Stimulated activated CD4-positive, alpha-beta T cell treated with anti-CD3 and anti-CD28 coated beads, Interleukin-15, amount 100 ng/mL, for 1 hour (primary cell): ENCODE measurements around the gene SLC35F3.

Source experiments
- DNase-seq, 2 donors: peaks; one replicate each; pipeline ENCODE4 v3.0.0-alpha.2; 2020; ENCODE audit warnings: low read depth in 1 of 2, low spot score in 1 of 2

SLC35F3 gene

DNA sequence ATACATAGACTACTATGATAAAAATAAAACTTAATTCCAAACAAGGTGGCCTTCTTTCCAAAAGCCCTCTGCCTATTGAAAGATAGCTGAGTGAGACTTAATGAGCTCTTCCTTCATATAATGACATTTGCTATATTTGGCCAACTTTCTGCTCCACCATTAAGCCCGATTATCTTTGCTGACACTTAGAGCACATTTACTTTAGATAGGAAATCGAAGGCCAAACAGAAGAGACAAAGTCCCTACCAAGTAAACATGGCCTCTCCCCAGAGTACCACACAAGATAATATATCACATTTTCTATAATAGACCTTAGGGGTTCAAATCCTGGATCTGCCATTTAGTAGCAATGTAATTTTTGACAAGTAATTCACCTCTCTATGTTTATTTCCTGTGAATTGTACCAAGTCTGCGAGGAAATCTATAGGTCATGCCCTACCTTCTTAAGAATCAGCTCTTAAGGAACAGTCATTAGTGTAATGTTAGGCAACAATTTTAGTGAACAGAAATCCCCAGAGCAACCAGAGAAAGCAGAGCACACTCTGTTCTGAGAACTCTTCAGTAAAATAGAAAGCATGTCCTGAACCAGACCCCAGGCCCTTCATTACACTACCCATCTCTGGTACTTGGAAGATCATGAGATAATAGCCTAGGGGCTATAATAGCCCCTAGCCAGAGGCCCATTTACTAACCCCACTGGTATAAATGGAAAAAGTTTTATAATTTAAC lies 451.5 kb downstream of the SLC35F3 start:
- no peak for DNase-seq

DNA sequence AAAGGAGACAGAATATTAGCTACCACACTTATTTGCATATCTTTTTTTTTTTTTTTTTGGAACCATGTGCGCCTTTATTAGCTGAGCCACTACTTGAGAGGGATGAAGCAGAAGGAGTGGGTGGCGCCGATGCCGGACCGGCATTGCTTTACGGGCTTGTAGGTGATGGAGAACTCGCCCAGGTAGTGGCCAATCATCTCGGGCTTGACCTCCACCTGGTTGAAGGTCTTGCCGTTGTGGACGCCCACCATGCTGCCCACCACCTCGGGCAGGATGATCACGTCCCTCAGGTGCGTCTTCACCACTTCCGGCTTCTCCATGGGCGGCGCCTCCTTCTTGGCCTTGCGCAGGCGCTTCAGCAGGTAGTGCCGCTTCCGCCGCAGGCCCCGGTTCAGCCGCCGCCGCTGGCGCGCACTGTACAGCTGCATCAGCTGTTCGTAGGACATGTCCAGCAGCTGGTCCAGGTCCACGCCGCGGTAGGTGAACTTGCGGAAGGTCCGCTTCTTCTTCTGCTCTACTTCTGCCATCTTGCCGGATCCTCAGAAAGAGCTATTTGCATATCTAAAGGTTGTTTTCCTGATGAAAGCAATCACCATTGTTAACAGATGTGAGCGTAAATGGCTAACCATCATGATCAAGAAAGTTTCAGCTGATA lies 452.3 kb downstream of the SLC35F3 start:
- peak; percentile 24 to 26 for DNase-seq

DNA sequence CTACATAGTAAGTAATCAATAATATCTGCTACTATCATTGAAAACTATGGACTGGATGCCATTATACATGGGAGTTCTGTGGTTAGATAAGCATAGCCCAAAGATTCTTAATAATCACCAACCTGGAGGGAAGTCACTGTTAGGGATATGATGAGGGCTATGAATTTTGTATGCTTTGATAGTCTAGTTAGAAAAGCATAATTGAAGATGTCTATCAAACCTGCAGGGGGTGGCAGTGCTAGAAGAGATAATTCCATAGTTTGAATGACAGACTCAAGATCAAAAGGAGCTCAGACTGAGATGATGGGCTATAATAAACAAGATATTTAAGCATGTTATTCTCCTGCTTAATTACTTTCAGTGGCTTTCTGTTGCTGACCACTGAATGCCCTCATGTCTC lies 453.4 kb downstream of the SLC35F3 start:
- no peak for DNase-seq

DNA sequence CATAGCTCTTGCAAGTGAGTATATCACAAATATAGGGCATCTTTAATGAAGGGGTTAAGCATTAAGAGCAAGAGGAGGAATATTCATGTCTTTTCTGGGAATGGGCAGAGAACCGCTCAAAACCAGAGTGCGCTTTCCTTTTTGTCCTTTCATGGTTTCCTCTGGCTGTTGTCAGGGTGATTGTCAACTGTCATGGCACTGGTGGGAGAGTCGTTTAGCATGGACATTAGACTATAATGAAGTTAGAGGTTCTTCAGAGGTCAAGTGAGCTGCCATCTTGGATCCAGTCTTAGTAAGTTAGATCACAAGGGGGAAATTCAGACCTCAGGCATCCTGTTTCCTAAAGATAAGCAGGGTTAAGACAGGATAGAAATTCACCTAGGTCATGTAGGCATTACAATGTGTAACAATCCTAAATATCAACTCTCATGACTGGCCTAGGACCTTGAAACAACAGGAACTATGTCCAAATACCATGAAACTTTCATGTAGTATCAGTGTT lies 456.7 kb downstream of the SLC35F3 start:
- DNase-seq: no peak

DNA sequence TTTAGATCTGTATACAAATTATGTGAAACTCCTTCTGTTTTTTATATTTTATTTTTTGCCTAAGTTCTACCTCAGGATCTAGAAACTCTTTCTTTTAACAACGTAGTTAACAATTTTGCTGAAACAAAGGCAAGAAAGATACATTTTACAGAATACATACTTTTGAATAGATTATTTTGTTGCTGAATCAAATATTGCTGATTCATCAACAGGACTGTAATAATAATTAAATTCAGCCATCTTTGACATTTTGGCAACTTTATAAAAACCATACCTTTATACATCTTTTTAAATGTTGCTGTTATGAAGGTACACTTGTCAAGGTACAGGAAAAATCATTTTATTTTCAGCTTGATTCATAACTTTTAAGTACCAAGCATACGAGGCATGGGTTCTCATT lies 458.1 kb downstream of the SLC35F3 start:
- no peak for DNase-seq

DNA sequence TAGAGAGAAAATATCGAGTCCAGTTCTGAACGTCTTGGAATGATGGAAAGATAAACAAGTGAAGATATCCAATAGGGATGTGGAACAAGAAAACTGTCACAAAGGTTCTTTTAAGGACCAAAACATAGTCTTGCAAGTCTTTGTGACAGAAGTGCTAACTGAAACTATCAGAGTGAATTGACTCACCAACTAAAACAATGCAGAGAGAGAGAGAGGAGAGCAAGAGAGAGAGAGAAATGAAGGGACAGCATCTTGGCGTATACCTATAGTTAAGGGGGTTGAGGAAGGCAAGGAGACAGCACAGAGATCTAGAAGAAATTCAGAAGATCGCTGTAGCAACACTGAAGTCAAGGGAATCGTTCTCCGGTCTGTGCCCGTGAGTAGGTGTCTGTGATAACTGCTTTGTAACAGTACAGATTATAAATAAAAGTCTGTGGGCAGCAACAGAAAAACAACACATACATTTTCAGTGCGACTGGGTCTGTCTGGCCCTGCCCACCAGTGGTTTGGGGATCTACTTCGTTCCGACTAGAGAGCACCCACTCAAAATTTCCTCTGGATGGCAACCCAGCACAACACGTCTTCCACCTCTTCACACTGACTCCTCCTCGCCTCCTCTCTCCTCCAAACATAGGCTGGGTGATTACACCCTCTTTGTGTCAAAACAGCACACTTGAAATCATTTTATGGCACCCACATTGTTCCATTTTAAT lies 464.0 kb downstream of the SLC35F3 start:
- DNase-seq: no peak

DNA sequence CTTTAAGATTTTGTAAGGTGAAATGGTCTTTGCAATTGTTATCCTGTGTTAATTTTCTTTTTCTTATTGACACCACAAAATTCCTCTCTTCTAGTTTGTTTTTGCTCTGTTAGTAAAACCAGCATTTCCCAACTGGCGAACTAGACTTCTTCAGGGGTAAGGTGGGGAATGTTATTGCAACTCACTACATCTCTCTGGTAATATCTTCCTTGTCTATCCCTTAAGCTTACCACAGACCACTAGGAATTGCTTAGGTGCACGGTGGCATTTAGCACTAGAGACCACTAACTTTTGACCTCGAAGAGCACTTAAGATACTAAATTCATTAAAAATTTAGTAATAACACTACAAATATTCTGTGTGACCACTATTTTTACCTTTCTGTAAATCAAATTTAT lies 464.6 kb downstream of the SLC35F3 start:
- DNase-seq: no peak

DNA sequence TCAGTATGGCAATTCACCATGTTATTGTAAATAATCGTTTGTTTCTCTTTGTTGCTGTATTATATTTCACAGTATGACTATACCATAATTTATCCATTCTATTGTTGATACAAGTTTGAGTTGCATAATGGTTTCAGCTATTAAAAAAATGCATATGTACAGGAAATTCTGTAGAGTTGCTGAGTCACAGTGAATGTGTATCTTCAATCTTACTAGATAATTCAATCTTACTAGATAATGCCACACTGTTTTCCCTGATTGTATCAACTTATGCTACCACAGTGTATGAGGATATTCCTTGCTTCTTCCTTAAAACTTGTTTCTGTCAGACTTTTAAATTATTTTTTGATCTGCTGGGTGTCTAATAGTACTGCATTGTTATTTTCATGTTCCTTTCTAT lies 465.3 kb downstream of the SLC35F3 start:
- DNase-seq: no peak

DNA sequence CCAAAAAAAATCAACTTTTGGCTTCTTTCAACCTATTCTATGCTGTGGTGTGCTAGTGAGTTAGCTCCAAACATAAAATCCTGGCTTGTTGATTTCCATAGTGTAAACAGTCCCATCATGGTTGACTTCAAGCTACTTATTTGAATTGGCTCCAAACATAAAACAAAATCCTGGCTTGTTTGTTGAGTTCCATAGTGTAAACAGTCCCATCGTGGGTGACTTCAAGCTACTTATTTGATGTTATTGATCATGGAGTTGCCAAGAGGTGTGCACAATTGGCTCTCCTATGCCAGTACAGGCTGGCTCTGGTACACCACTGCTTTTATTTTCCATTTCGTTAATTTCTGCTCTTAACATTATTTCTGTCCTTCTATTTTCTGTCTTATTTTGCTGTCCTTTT lies 466.9 kb downstream of the SLC35F3 start:
- DNase-seq: no peak

DNA sequence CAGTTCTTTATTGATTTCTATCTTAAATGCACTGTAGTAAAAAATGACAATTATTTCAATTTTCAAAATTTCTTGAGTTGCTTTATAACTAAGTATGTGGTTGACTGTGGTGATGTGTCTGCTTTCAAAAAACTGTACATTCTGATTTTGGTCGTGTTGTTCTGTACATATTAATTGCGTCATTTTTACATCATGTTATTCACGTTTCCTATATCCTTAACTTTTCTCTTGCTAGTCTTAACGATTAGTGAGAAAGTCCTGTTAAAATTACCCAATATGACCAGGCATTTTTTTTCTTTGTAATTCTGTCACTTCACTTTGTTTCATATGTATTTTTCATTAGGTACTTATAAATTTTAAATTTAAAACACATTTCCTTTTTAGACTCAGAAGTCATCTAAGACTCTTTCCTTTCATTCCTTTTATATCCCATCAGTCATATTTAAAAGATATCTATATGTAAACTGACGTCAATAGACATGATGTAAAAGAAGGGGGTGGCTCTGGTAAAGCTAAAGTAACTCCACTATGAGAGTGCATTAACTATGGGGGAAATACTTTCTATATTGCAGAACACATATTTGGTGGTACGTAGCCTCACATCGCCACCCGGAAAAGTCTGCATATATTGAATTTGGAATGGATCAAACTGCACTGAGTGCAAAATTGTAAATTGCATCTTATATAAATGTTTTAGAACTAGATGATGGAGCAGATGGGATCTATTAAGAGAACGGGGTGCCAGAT lies 467.7 kb downstream of the SLC35F3 start:
- no peak for DNase-seq

DNA sequence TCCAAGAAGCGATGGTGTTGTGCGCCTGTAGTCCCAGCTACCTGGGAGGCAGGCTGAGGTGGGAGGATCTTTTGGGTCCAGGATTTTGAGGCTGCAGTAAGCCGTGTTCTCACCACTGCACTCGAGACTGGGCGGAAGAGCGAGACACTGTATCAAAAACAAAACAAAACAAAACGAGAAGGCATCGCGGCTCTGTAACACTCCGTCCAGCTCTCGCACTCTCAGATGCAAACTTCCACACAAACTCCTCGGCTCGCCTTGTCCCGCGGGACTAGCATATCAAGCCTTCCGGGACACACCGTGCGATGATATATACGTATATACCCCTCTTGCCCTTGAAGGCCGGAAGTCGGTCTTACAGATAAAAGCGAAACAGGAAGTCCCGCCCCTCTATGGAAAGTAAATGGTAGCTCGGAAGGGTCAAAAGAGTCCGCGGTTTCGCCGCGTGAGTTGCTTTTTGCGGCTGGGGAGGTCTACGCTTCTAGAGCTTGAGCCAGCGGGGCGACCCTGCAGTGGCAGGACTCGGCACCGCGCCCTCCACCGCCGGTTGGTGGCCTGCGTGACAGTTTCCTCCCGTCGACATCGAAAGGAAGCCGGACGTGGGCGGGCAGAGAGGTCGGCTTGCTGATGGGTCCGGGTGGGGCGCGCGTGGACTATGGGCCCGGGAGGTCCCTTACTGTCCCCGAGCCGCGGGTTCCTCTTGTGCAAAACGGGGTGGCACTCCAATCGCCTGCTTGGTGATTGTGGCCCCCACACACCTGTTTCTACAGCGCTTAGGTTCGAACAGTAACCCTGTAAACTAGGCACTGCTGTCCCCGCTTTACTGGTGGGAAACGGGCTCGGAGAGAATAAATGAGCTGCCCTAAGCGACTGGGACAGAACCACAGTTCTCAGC lies 468.8 kb downstream of the SLC35F3 start, which contains the start of gene COA6:
COA6 (plus strand) TSS at position 393 of the 895 bp plus-strand sequence; CDS start at position 404, 11 bp downstream.
- DNase-seq: peak; percentile 79 to 82

DNA sequence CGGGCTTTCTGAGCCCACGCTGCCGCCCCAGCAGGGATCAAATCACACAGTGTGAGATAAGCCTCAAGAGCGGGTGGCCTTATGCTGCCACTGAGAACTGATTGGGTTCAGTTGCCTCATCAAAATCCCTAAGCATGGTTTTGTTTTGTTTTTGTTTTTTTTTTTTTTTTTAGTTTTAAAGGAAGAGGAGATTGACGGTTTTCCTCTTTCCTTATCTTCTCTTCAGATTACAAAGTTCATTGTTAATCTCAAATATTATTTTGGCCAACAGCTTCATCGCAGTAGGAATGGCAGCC lies 469.4 kb downstream of the SLC35F3 start:
- DNase-seq: no peak
